ENCODE data around the gene AFAP1L1. TPM values are rescaled to one million over a fixed set of nuclear protein-coding genes. Genes with fewer than 3 reads are reported as not detected.

AFAP1L1 gene
- total and polyA plus RNA-seq, 10 of the 15 experiments (the other 5 are each of a cell fraction or from before 2014, with no cell fraction given) = 0.11 TPM; not detected in 9

DNA sequence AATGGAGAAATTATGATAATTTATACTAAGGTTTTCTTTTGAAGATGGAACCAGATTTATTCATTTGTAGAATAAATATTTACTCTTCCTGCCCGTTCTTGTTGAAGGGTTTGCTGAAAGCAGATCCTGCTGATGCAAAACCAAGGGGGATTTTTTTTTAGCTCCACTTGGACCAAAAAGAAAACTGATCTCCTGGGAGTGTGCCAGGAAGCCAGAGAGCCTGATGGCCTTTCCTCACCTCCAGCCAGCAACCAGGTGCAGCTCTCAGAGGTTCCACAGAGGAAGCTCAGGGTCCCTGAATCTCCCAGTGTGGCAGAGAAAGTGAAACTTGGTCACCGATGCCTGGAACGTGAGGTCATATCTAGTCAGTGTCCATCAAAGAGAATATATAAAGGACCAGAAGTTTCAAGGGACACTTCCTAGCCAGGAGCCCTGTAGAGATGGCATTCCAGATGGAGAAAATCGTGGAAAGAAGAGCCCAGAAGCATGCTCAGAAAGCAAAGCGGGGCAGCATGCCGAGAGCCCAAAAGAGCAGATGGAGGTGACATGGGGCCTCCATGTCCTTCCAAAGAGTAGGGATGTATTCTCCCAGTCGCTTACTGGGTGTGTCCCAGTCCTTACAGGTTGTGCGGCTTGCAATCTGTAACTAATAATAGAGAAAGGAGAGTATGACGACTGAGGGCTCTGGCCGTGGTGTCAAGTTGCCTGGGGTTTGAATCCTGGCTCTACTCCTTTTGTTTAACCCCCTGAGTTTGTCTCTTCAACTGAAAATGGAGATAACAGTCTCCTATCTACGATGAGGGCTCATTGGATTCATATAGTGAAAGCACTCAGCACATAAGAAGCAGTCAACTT is 12.2 kb downstream of the AFAP1L1 start:
- FAIRE-seq = no peak
- Histone ChIP-seq H3K9ac (ENCODE audit: control insufficient read depth, insufficient read depth, low read length) (no peak overlapping the region), H3K36me3 (ENCODE audit: control insufficient read depth in 2 of 2, insufficient read depth in 2 of 2, low read length in 1 of 2) (no peaks in the 10 kb centered on the region), H3K79me2 (ENCODE audit: control insufficient read depth, insufficient read depth, low read length) (no peaks in the 10 kb centered on the region), H3K27me3 (replicated peaks in 1 of 2; ENCODE audit: control insufficient read depth in 2 of 2, insufficient read depth in 2 of 2, low read length in 1 of 2) (peaks cover 0 to 1% of the 10 kb centered on the region in 2 experiments; a peak in 2 of 4 replicates), H3K4me1 (ENCODE audit: control insufficient read depth, insufficient read depth, low read length) (no peaks in the 10 kb centered on the region), H3K9me3 (replicated peaks; ENCODE audit: control insufficient read depth, insufficient read depth, low read length) (no peaks in the 10 kb centered on the region), H2AFZ (ENCODE audit: control insufficient read depth, low read depth, low read length) (no peak overlapping the region), H3K4me3 (no peak overlapping the region), H3K27ac (ENCODE audit: control insufficient read depth, insufficient read depth) (no peak overlapping the region), H3K4me2 (ENCODE audit: control insufficient read depth, insufficient read depth) (no peak overlapping the region), H4K20me1 (ENCODE audit: control insufficient read depth, insufficient read depth) (no peaks in the 10 kb centered on the region)
- DNase-seq (ENCODE audit: low read depth, low spot score) = no peak
- TF ChIP-seq KLF5 (IDR thresholded peaks at IDR 0.05; ENCODE audit: partially characterized antibody) = no peak
- TF ChIP-seq, protein P1, sequence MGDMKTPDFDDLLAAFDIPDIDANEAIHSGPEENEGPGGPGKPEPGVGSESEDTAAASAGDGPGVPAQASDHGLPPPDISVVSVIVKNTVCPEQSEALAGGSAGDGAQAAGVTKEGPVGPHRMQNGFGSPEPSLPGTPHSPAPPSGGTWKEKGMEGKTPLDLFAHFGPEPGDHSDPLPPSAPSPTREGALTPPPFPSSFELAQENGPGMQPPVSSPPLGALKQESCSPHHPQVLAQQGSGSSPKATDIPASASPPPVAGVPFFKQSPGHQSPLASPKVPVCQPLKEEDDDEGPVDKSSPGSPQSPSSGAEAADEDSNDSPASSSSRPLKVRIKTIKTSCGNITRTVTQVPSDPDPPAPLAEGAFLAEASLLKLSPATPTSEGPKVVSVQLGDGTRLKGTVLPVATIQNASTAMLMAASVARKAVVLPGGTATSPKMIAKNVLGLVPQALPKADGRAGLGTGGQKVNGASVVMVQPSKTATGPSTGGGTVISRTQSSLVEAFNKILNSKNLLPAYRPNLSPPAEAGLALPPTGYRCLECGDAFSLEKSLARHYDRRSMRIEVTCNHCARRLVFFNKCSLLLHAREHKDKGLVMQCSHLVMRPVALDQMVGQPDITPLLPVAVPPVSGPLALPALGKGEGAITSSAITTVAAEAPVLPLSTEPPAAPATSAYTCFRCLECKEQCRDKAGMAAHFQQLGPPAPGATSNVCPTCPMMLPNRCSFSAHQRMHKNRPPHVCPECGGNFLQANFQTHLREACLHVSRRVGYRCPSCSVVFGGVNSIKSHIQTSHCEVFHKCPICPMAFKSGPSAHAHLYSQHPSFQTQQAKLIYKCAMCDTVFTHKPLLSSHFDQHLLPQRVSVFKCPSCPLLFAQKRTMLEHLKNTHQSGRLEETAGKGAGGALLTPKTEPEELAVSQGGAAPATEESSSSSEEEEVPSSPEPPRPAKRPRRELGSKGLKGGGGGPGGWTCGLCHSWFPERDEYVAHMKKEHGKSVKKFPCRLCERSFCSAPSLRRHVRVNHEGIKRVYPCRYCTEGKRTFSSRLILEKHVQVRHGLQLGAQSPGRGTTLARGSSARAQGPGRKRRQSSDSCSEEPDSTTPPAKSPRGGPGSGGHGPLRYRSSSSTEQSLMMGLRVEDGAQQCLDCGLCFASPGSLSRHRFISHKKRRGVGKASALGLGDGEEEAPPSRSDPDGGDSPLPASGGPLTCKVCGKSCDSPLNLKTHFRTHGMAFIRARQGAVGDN (IDR thresholded peaks at IDR 0.05) = no peak
- no peak for TF ChIP-seq ZNF217 (IDR thresholded peaks at IDR 0.05)
- no peak for TF ChIP-seq NFIC (IDR thresholded peaks at IDR 0.05; ENCODE audit: low read depth, low read length)
- no peak for TF ChIP-seq HDGF (IDR thresholded peaks at IDR 0.05)
- TF ChIP-seq IKZF2 (IDR thresholded peaks at IDR 0.05) = no peak
- no peak for TF ChIP-seq POU2F2 (IDR thresholded peaks at IDR 0.05; ENCODE audit: borderline replicate concordance, low read depth, low read length)
- TF ChIP-seq ZNF274 (IDR thresholded peaks at IDR 0.05; ENCODE audit: insufficient read depth, insufficient read length) = no peak
- no peak for TF ChIP-seq CUX1 (IDR thresholded peaks at IDR 0.05; ENCODE audit: insufficient replicate concordance, low read depth, low read length)
- no peak for TF ChIP-seq CBX3 (IDR thresholded peaks at IDR 0.05; ENCODE audit: borderline replicate concordance, low read depth)
- no peak for TF ChIP-seq ZNF384 (IDR thresholded peaks at IDR 0.05; ENCODE audit: borderline replicate concordance, low read depth, low read length)
- TF ChIP-seq HCFC1 (IDR thresholded peaks at IDR 0.05; ENCODE audit: low read length) = no peak
- TF ChIP-seq NFYA (IDR thresholded peaks at IDR 0.05; ENCODE audit: borderline replicate concordance, low read depth, low read length) = no peak
- TF ChIP-seq JUND (IDR thresholded peaks at IDR 0.05; ENCODE audit: low read depth, low read length) = no peak
- no peak for TF ChIP-seq SMAD5 (IDR thresholded peaks at IDR 0.05; ENCODE audit: low read depth)
- TF ChIP-seq KAT2A (conservative IDR thresholded peaks at IDR 0.05; ENCODE audit: control insufficient read depth, low read depth, low read length) = no peak
- ChIA-PET SMC1A (ENCODE audit: uncharacterized antibody, unreplicated experiment) (no interaction called here), POLR2A (no interaction called here), CTCF (interaction anchor here (0.6 kb wide), 1 partner anchor 676 kb away, joined by 3 read pairs; no protein-coding TSS in a partner anchor), RAD21 (ENCODE audit: unreplicated experiment) (no interaction called here)
- intact Hi-C loops (cut with micrococcal nuclease; ENCODE audit: unreplicated experiment) (no loop called here), in situ Hi-C loops (cut with MboI) (no loop called here)
- WGBS (ENCODE audit: insufficient coverage, insufficient replicate concordance, low lambda C conversion rate, missing lambda C conversion rate) = 30% methylated on average over 11 of the region's 11 CpGs
- ATAC-seq = no peak
- BruUV-seq (replicated peaks) = no TSS peak

Data from GM12878 (cell line).